Testis (tissue), 3 donors: ENCODE measurements around the gene CCDC92B. TPM values are rescaled to one million over a fixed set of nuclear protein-coding genes. Genes with fewer than 3 reads are reported as not detected.

Source experiments
- microRNA counts, 2 donors: library from miRNA; unstranded; fragments of <30 nt; microRNA quantifications; one replicate each; lab custom pipeline; 2016
- microRNA-seq, 2 donors: library from miRNA; unstranded; fragments of <30 nt; microRNA quantifications; one replicate each; pipeline ENCODE4, GENCODE V29; 2016; ENCODE audit warnings: borderline number of aligned reads in 2 of 2, borderline replicate concordance in 1 of 2
- polyA plus RNA-seq: library from polyadenylated mRNA; stranded (reverse); fragments of 350-450 nt; fragmentation: Illumina TruSeq; extraction: RNeasy Lipid Tissue Mini Kit (QIAGEN cat#74804); gene quantifications from one replicate; pipeline ENCODE4 v1.2.3, GENCODE V29; 2014; ENCODE audit warnings: low read depth, low replicate concordance; ENCODE audit not compliant: insufficient read depth
- small RNA-seq, 2 donors: library from RNA; depleted of rRNA; stranded (forward); fragments of <200 nt; gene quantifications; one replicate each; pipeline ENCODE3, GENCODE V24; 2016
- total RNA-seq, 2 donors: library from RNA; depleted of rRNA; stranded (reverse); fragments of >200 nt; gene quantifications; one replicate each; pipeline ENCODE4 v1.2.3, GENCODE V29; 2016

The CCDC92B gene
- total and polyA plus RNA-seq, 3 donors from 2014 or later, result 2.2 to 4.0 (median 3.9) TPM

MicroRNAs encoded within 50 kb of the gene (microRNA counts, 767-probe panel; counts per million panel counts)
- microRNA hsa-miR-1253 (lab: Ali Mortazavi, UCI), result 0 to 152 counts per million in 2 donors

Small RNA genes within 50 kb of the gene (microRNA-seq; reads per million reads assigned to microRNA genes)
- 0 to 0.69 reads per million in 2 donors for gene MIR1253
- gene MIR6776, result 0 reads per million in 2 donors

Small RNA genes within 50 kb of the gene (small RNA-seq; reads per million reads assigned to genes)
- gene MIR1253 (0 reads per million in 2 donors), gene MIR6776 (0 reads per million in 2 donors), gene RN7SL608P (0 reads per million in 2 donors), gene hsa-mir-1253 (0 reads per million in 2 donors)

Other genes starting within 250 kb of the CCDC92B start
- gene METTL16, start 237.8 kb downstream of the CCDC92B start, total RNA-seq, result 10 to 100 TPM; 42.7 to 53.6 TPM
- gene METTL16, start 237.8 kb downstream of the CCDC92B start, polyA plus RNA-seq, result 23.1 TPM
- gene PAFAH1B1, start 156.0 kb downstream of the CCDC92B start, total RNA-seq, result 100 to 1,000 TPM; 157 to 225 TPM
- gene PAFAH1B1, start 156.0 kb downstream of the CCDC92B start, polyA plus RNA-seq, result 597 TPM
- gene CLUH, start 37.9 kb downstream of the CCDC92B start, total RNA-seq, result 100 to 1,000 TPM; 173 to 183 TPM
- gene CLUH, start 37.9 kb downstream of the CCDC92B start, polyA plus RNA-seq, result 60.1 TPM
- gene RAP1GAP2, start 46.8 kb upstream of the CCDC92B start, total RNA-seq, result 10 to 100 TPM; 15.1 to 21.7 TPM
- gene RAP1GAP2, start 46.8 kb upstream of the CCDC92B start, polyA plus RNA-seq, result 10.4 TPM